Loucy (cell line): ENCODE data around the gene CHRNA1.

Experiments
- H2AFZ ChIP-seq: fragments of 200-600 bp; sonication (generic); 2 replicates; pipeline ENCODE4 v1.6.0; 2016; ENCODE audit warnings: antibody characterized with exemption, mild to moderate bottlenecking, low read length, moderate library complexity
- H3F3A ChIP-seq: fragments of 200-600 bp; 2 replicates; pipeline ENCODE4 v1.6.0; 2016; ENCODE audit warnings: antibody characterized with exemption, low read depth, mild to moderate bottlenecking
- H3K27me3 ChIP-seq: fragments of 200-600 bp; sonication (generic); 2 replicates; pipeline ENCODE4 v1.6.1; 2014; ENCODE audit warnings: low read length, mild to moderate bottlenecking; ENCODE audit not compliant: insufficient read depth, poor library complexity, severe bottlenecking
- H3K36me3 ChIP-seq: fragments of 200-600 bp; sonication (generic); 2 replicates; pipeline ENCODE4 v1.6.1; 2016; ENCODE audit warnings: low read length; ENCODE audit not compliant: insufficient read depth
- H3K4me1 ChIP-seq: fragments of 200-600 bp; sonication (generic); 2 replicates; pipeline ENCODE4 v1.5.1; 2014; ENCODE audit warnings: low read length, mild to moderate bottlenecking; ENCODE audit not compliant: insufficient read depth, poor library complexity, severe bottlenecking
- H3K4me2 ChIP-seq: fragments of 200-600 bp; sonication (generic); 2 replicates; pipeline ENCODE4 v1.6.0; 2014; ENCODE audit warnings: antibody characterized with exemption, low read length, low read depth, mild to moderate bottlenecking; ENCODE audit not compliant: poor library complexity, severe bottlenecking
- H3K4me3 ChIP-seq: fragments of 200-600 bp; sonication (generic); 2 replicates; pipeline ENCODE4 v1.5.1; 2014; ENCODE audit warnings: low read length, mild to moderate bottlenecking, mixed read lengths; ENCODE audit not compliant: poor library complexity, severe bottlenecking
- H3K79me2 ChIP-seq: fragments of 200-600 bp; sonication (generic); 2 replicates; pipeline ENCODE4 v1.6.1; 2014; ENCODE audit warnings: low read length; ENCODE audit not compliant: insufficient read depth
- H3K9ac ChIP-seq: fragments of 200-600 bp; sonication (generic); 2 replicates; pipeline ENCODE4 v1.6.0; 2014; ENCODE audit warnings: mild to moderate bottlenecking, low read depth, low read length, moderate library complexity; ENCODE audit not compliant: poor library complexity, severe bottlenecking
- H3K9me2 ChIP-seq: fragments of 200-600 bp; sonication (generic); replicated peaks from 2 replicates; pipeline ENCODE4 v1.6.1; 2016; ENCODE audit warnings: low read depth, low read length, mixed read lengths
- H3K9me3 ChIP-seq: fragments of 200-600 bp; sonication (generic); 2 replicates; pipeline ENCODE4 v1.6.1; 2014; ENCODE audit warnings: mild to moderate bottlenecking, antibody characterized with exemption, low read length, low read depth; ENCODE audit not compliant: insufficient read depth
- H4K20me1 ChIP-seq: fragments of 200-600 bp; sonication (generic); 2 replicates; pipeline ENCODE4 v1.6.0; 2014; ENCODE audit warnings: antibody characterized with exemption, low read length, mild to moderate bottlenecking; ENCODE audit not compliant: insufficient read depth, poor library complexity, severe bottlenecking
- CTCF ChIP-seq: fragments of 200-600 bp; sonication (generic); conservative IDR thresholded peaks from 2 replicates; pipeline ENCODE4 v1.5.1; 2014; ENCODE audit warnings: mild to moderate bottlenecking, antibody characterized with exemption, low read length
- EZH2phosphoT487 ChIP-seq: fragments of 200-600 bp; IDR thresholded peaks from 2 replicates; pipeline ENCODE4 v1.6.1; 2018; ENCODE audit warnings: antibody characterized with exemption, mild to moderate bottlenecking, moderate library complexity, borderline replicate concordance

Gene CHRNA1

GRCh38 chr2:174789001-174789400 is 24.7 kb upstream of the CHRNA1 start:
- Histone ChIP-seq H4K20me1 (no peaks in the 10 kb centered on the region), H3K4me1 (peaks cover 12% of the 10 kb centered on the region), H3K9me3 (no peaks in the 10 kb centered on the region), H2AFZ (no peak overlapping the region), H3K4me3 (no peak overlapping the region), H3K27me3 (no peaks in the 10 kb centered on the region), H3K9ac (no peak overlapping the region), H3K4me2 (no peak overlapping the region), H3K79me2 (no peaks in the 10 kb centered on the region), H3K36me3 (no peaks in the 10 kb centered on the region), H3F3A (no peaks in the 10 kb centered on the region), H3K9me2 (no peaks in the 10 kb centered on the region)
- no peak for TF ChIP-seq EZH2phosphoT487
- no peak for TF ChIP-seq CTCF

DNA sequence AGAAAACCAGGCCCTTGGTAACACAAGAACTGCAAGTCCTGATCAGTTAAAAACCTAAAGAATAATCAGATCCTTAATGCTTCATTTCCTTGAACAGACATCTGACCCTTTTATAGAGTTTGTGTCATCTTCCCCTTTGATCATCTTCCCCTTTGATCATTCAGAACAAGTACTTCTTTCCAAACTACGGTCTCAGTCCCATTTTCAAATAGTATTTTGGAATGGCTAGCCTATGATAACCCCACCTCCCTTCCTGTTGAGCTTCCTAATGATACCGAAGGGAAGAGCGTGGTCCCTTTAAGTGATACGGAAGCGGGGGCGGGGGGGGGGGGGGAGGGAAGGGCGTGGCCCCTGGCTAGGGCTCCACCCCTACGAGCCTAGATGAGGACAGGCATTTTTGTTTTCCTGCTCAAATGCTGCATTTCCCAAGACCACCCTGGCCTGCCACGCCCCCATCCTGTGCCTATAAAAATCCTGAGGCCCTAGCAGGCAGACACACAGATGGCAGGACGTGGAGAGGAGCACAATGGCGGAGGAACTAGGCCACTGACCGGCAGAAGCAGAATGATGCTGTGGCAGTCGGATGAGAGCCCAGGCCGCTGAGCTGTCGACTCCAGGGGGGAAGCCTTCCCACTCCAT is 24.1 kb upstream of the CHRNA1 start:
- H3K9me3 ChIP-seq, result no peaks in the 10 kb centered on the region
- H3K4me3 ChIP-seq, result no peak overlapping the region
- H3K9me2 ChIP-seq, result no peaks in the 10 kb centered on the region
- H3K4me2 ChIP-seq, result peak overlapping the region; percentile 21
- no peaks in the 10 kb centered on the region for H3K27me3 ChIP-seq
- H4K20me1 ChIP-seq, result no peaks in the 10 kb centered on the region
- no peaks in the 10 kb centered on the region for H3K36me3 ChIP-seq
- no peaks in the 10 kb centered on the region for H3K79me2 ChIP-seq
- H3K4me1 ChIP-seq, result peaks cover 12% of the 10 kb centered on the region
- H3K9ac ChIP-seq, result no peak overlapping the region
- TF ChIP-seq EZH2phosphoT487 (no peak), CTCF (no peak)
- no peak overlapping the region for H2AFZ ChIP-seq
- H3F3A ChIP-seq, result no peaks in the 10 kb centered on the region

- Histone ChIP-seq H3K4me1 (peaks cover 12% of the 10 kb centered on the region), H3K79me2 (no peaks in the 10 kb centered on the region), H3K9me3 (no peaks in the 10 kb centered on the region), H3K27me3 (no peaks in the 10 kb centered on the region), H3K9ac (no peak overlapping the region), H4K20me1 (no peaks in the 10 kb centered on the region), H3K4me2 (peak overlapping the region; percentile 21), H3K4me3 (no peak overlapping the region), H3K9me2 (no peaks in the 10 kb centered on the region), H3F3A (no peaks in the 10 kb centered on the region), H3K36me3 (no peaks in the 10 kb centered on the region), H2AFZ (peak overlapping the region; percentile 9)
- no peak for TF ChIP-seq EZH2phosphoT487
- no peak for TF ChIP-seq CTCF
Measured at GRCh38 chr2:174787487-174788205, 23.4 kb upstream of the CHRNA1 start.
